ENCODE results near the gene SORCS2. TPM values are rescaled to one million over a fixed set of nuclear protein-coding genes. Genes with fewer than 3 reads are reported as not detected.

The SORCS2 gene
- total RNA-seq, 4 donors from 2014 or later, result 0.26 to 17.1 (median 2.9) TPM

GRCh38 chr4:7759216-7759615, 566.9 kb downstream of the SORCS2 start:
- Histone ChIP-seq H3K36me3 (no peaks in the 10 kb centered on the region), H3K27me3 (no peaks in the 10 kb centered on the region), H3K4me3 (no peak overlapping the region), H3K27ac (no peak overlapping the region), H3K9me3 (no peaks in the 10 kb centered on the region), H3K4me1 (peaks cover 0 to 5% of the 10 kb centered on the region in 2 donors)
- no peak for DNase-seq
- intact Hi-C loops (cut with DNase I; ENCODE audit: low total_unique reads), result no loop called here
- TF ChIP-seq POLR2A (IDR thresholded peaks at IDR 0.05) (no peak), CTCF (IDR thresholded peaks at IDR 0.05) (no peak)

- no peak for DNase-seq
- intact Hi-C loops (cut with DNase I; ENCODE audit: low total_unique reads), result no loop called here
- Histone ChIP-seq H3K36me3 (no peaks in the 10 kb centered on the region), H3K4me3 (no peak overlapping the region), H3K27ac (no peak overlapping the region), H3K9me3 (no peaks in the 10 kb centered on the region), H3K4me1 (peaks cover 0 to 5% of the 10 kb centered on the region in 2 donors), H3K27me3 (no peaks in the 10 kb centered on the region)
- no peak for TF ChIP-seq CTCF (IDR thresholded peaks at IDR 0.05)
- no peak for TF ChIP-seq POLR2A (IDR thresholded peaks at IDR 0.05)
Observed at GRCh38 chr4:7759635-7760034, 567.3 kb downstream of the SORCS2 start.

GRCh38 chr4:7760228-7760627, 567.9 kb downstream of the SORCS2 start:
- H3K4me3 ChIP-seq, result no peak overlapping the region
- H3K27me3 ChIP-seq, result no peaks in the 10 kb centered on the region
- peaks cover 0 to 5% of the 10 kb centered on the region in 2 donors for H3K4me1 ChIP-seq
- TF ChIP-seq CTCF (IDR thresholded peaks at IDR 0.05) (no peak), POLR2A (IDR thresholded peaks at IDR 0.05) (no peak)
- no peak overlapping the region for H3K27ac ChIP-seq
- H3K36me3 ChIP-seq, result no peaks in the 10 kb centered on the region
- no peaks in the 10 kb centered on the region for H3K9me3 ChIP-seq
- no peak for DNase-seq
- intact Hi-C loops (cut with DNase I; ENCODE audit: low total_unique reads), result no loop called here

GRCh38 chr4:7760706-7761105, 568.4 kb downstream of the SORCS2 start:
- no peak for DNase-seq
- H3K4me3 ChIP-seq, result no peak overlapping the region
- H3K27me3 ChIP-seq, result no peaks in the 10 kb centered on the region
- TF ChIP-seq POLR2A (IDR thresholded peaks at IDR 0.05) (no peak), CTCF (IDR thresholded peaks at IDR 0.05) (no peak)
- peaks cover 0 to 5% of the 10 kb centered on the region in 2 donors for H3K4me1 ChIP-seq
- H3K36me3 ChIP-seq, result no peaks in the 10 kb centered on the region
- no peaks in the 10 kb centered on the region for H3K9me3 ChIP-seq
- intact Hi-C loops (cut with DNase I; ENCODE audit: low total_unique reads), result no loop called here
- no peak overlapping the region for H3K27ac ChIP-seq

- no peak for DNase-seq
- no peaks in the 10 kb centered on the region for H3K36me3 ChIP-seq
- no peaks in the 10 kb centered on the region for H3K9me3 ChIP-seq
- no peak overlapping the region for H3K4me3 ChIP-seq
- no peaks in the 10 kb centered on the region for H3K27me3 ChIP-seq
- peaks cover 0 to 5% of the 10 kb centered on the region in 2 donors for H3K4me1 ChIP-seq
- no peak overlapping the region for H3K27ac ChIP-seq
- TF ChIP-seq CTCF (IDR thresholded peaks at IDR 0.05) (no peak), POLR2A (IDR thresholded peaks at IDR 0.05) (no peak)
- intact Hi-C loops (cut with DNase I; ENCODE audit: low total_unique reads), result no loop called here
Observed at GRCh38 chr4:7761312-7761711, 569.0 kb downstream of the SORCS2 start.

Data from uterus (tissue), 4 donors.